Thyroid gland (tissue), 4 donors: Measurements from ENCODE around the gene SLC4A4.

ENCODE experiments used
- CTCF ChIP-seq, 6 experiments: fragments of 200-600 bp in 3 of 6; fragments of 450-650 bp in 3 of 6; sonication (generic) in 3 of 6; IDR thresholded peaks; one replicate each; pipeline ENCODE4 v1.5.1; 2016 to 2019; ENCODE audit warnings: antibody characterized with exemption in 6 of 6, mild to moderate bottlenecking in 2 of 6, inconsistent platforms in 1 of 6, moderate library complexity in 1 of 6
- POLR2A ChIP-seq, 2 donors: fragments of 450-650 bp; IDR thresholded peaks; one replicate each; pipeline ENCODE4 v1.6.1; 2017; ENCODE audit warnings: antibody characterized with exemption in 2 of 2, mild to moderate bottlenecking in 2 of 2, moderate library complexity in 1 of 2

DNA sequence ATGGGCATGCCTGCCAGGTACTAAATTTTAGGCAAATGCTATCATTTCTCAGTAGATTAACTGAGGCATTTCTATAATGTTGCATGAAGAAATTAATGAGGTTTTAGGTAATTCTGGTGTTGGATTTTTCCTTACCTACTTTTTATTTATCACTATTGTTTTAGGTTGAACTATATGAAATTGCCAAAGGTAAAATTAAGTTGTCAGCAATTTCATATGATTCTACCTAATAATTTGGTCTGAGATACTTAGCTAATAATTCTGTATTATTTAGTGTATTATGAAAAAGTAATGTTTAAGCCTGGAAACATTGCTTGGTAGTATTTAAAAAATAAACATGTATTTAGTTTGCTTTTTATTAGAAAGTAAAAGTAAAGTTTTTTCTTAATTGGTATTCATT lies 22.7 kb downstream of the SLC4A4 start:
- TF ChIP-seq POLR2A (IDR thresholded peaks at IDR 0.05): no peak
- TF ChIP-seq CTCF (IDR thresholded peaks at IDR 0.05): no peak
